Karpas-422 (cell line): ENCODE results near the gene SKOR1. TPM values are rescaled to one million over a fixed set of nuclear protein-coding genes. Genes with fewer than 3 reads are reported as not detected.

Source experiments
- DNase-seq: peaks from one replicate; pipeline ENCODE4 v3.0.0-alpha.2; 2015
- H2AFZ ChIP-seq: fragments of 200-600 bp; sonication (generic); 2 replicates; pipeline ENCODE4 v1.6.1; 2014; ENCODE audit warnings: antibody characterized with exemption, low read length, mixed read lengths
- H3K27ac ChIP-seq: fragments of 200-600 bp; sonication (generic); 2 replicates; pipeline ENCODE4 v1.5.1; 2014; ENCODE audit warnings: mild to moderate bottlenecking, low read length, moderate library complexity
- H3K27me3 ChIP-seq: fragments of 200-600 bp; sonication (generic); 2 replicates; pipeline ENCODE4 v1.6.1; 2014; ENCODE audit warnings: low read length, mixed read lengths
- H3K36me3 ChIP-seq: fragments of 200-600 bp; sonication (generic); 2 replicates; pipeline ENCODE4 v1.6.1; 2014; ENCODE audit warnings: low read length, mixed read lengths; ENCODE audit not compliant: insufficient read depth
- H3K4me1 ChIP-seq: fragments of 200-600 bp; sonication (generic); 2 replicates; pipeline ENCODE4 v1.6.1; 2014; ENCODE audit warnings: mild to moderate bottlenecking, low read length, mixed read lengths
- H3K4me2 ChIP-seq: fragments of 200-600 bp; sonication (generic); 2 replicates; pipeline ENCODE4 v1.6.1; 2014; ENCODE audit warnings: low read length, low read depth, mild to moderate bottlenecking; ENCODE audit not compliant: poor library complexity, severe bottlenecking
- H3K4me3 ChIP-seq: fragments of 200-600 bp; sonication (generic); 2 replicates; pipeline ENCODE4 v1.5.1; 2014; ENCODE audit warnings: mild to moderate bottlenecking, antibody characterized with exemption, low read length, mixed read lengths
- H3K79me2 ChIP-seq: fragments of 200-600 bp; sonication (generic); 2 replicates; pipeline ENCODE4 v1.6.1; 2014; ENCODE audit warnings: mild to moderate bottlenecking, low read length, mixed read lengths
- H3K9ac ChIP-seq: fragments of 200-600 bp; sonication (generic); 2 replicates; pipeline ENCODE4 v1.6.0; 2014; ENCODE audit warnings: low read length
- H3K9me2 ChIP-seq: fragments of 200-600 bp; sonication (generic), shearing (Covaris generic); replicated peaks from 2 replicates; pipeline ENCODE4 v1.6.0; 2014; ENCODE audit warnings: mild to moderate bottlenecking, low read length, moderate library complexity; ENCODE audit not compliant: insufficient read depth
- H3K9me3 ChIP-seq: fragments of 300-700, 200-600 bp; sonication (generic); 2 replicates; pipeline ENCODE4 v1.6.1; 2014; ENCODE audit warnings: low read length, mixed read lengths
- H4K20me1 ChIP-seq: fragments of 200-600 bp; sonication (generic); 2 replicates; pipeline ENCODE4 v1.6.1; 2014; ENCODE audit warnings: mild to moderate bottlenecking, antibody characterized with exemption, low read length, low read depth; ENCODE audit not compliant: insufficient read depth
- total RNA-seq: library from RNA; depleted of rRNA; stranded (reverse); fragments of >200 nt; shearing (Covaris generic); gene quantifications from 2 replicates; pipeline ENCODE4 v1.2.3, GENCODE V29; 2014; ENCODE audit warnings: low replicate concordance

SKOR1 gene
- total RNA-seq, 1 experiment from 2014 or later: 0.45 TPM

DNA sequence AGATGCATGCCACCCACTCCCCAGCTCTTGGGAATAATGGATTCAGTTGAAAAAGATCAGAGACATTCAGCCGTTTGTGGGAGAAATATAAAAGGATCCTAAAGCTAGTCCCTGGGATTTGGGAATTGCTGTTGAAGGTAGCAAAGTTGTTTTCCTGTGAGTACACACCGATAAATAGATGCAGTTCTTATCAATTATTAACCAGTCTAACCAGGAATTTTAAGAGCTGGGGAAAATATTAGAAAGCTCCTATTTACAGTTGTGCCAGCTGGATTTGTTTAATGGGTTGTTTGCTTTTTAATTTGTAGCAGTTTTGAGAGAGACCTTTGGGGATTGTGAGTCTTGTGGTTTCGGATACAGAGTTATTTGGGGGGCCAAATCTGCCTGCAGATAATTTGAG is 44.2 kb upstream of the SKOR1 start:
- no peak for DNase-seq
- H3K79me2 ChIP-seq: no peaks in the 10 kb centered on the region
- H3K9ac ChIP-seq: no peak overlapping the region
- H3K9me3 ChIP-seq: no peaks in the 10 kb centered on the region
- no peaks in the 10 kb centered on the region for H3K27me3 ChIP-seq
- no peaks in the 10 kb centered on the region for H3K36me3 ChIP-seq
- no peaks in the 10 kb centered on the region for H4K20me1 ChIP-seq
- no peak overlapping the region for H3K4me2 ChIP-seq
- no peaks in the 10 kb centered on the region for H3K9me2 ChIP-seq
- no peak overlapping the region for H3K4me3 ChIP-seq
- H3K4me1 ChIP-seq: peaks cover 50% of the 10 kb centered on the region
- H2AFZ ChIP-seq: no peak overlapping the region
- no peak overlapping the region for H3K27ac ChIP-seq

GRCh38 chr15:67781907-67782690 is 43.2 kb upstream of the SKOR1 start:
- Histone ChIP-seq H3K9ac (peak overlapping the region; percentile 39; the same call in 1 of the 2 replicates), H3K4me1 (peaks cover 50% of the 10 kb centered on the region), H3K36me3 (no peaks in the 10 kb centered on the region), H3K4me2 (peak overlapping the region; percentile 61), H3K9me2 (no peaks in the 10 kb centered on the region), H3K27me3 (no peaks in the 10 kb centered on the region), H3K79me2 (no peaks in the 10 kb centered on the region), H3K9me3 (no peaks in the 10 kb centered on the region), H3K4me3 (no peak overlapping the region), H3K27ac (peak overlapping the region; percentile 91), H2AFZ (no peak overlapping the region), H4K20me1 (no peaks in the 10 kb centered on the region)
- DNase-seq: peak; percentile 50

GRCh38 chr15:67782691-67782991 is 42.7 kb upstream of the SKOR1 start:
- no peaks in the 10 kb centered on the region for H3K9me2 ChIP-seq
- peak overlapping the region; percentile 91 for H3K27ac ChIP-seq
- H3K9ac ChIP-seq: peak overlapping the region; percentile 39
- no peaks in the 10 kb centered on the region for H3K9me3 ChIP-seq
- H4K20me1 ChIP-seq: no peaks in the 10 kb centered on the region
- no peak overlapping the region for H3K4me3 ChIP-seq
- no peaks in the 10 kb centered on the region for H3K36me3 ChIP-seq
- H2AFZ ChIP-seq: no peak overlapping the region
- peaks cover 50% of the 10 kb centered on the region for H3K4me1 ChIP-seq
- H3K79me2 ChIP-seq: no peaks in the 10 kb centered on the region
- H3K27me3 ChIP-seq: no peaks in the 10 kb centered on the region
- DNase-seq: no peak
- H3K4me2 ChIP-seq: peak overlapping the region; percentile 61

DNA sequence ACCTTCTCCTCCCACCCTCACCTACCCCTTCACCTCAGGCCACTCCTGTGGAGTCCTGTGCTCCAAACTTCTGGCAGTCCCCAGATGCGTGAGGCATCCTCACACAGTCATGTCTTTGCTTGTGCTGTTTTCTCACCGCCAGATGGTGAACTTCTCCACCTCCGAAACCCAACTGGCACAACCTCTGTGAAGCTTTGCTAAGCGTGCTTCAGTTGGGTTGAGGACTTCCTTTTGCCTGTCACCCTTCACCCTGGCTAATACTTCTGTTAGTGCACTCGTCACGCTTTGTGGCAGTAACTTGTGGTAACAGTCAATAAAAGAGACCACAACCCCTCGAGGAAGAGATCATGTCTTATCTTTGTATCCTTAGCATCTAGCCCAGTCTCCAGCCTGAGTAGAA is 42.0 kb upstream of the SKOR1 start:
- H3K79me2 ChIP-seq: no peaks in the 10 kb centered on the region
- H3K27me3 ChIP-seq: no peaks in the 10 kb centered on the region
- no peak overlapping the region for H2AFZ ChIP-seq
- peak overlapping the region; percentile 61 for H3K4me2 ChIP-seq
- peak overlapping the region; percentile 39; the same call in 1 of the 2 replicates for H3K9ac ChIP-seq
- no peaks in the 10 kb centered on the region for H3K36me3 ChIP-seq
- no peaks in the 10 kb centered on the region for H4K20me1 ChIP-seq
- peak overlapping the region; percentile 91 for H3K27ac ChIP-seq
- no peaks in the 10 kb centered on the region for H3K9me2 ChIP-seq
- DNase-seq: peak; percentile 88
- peaks cover 50% of the 10 kb centered on the region for H3K4me1 ChIP-seq
- peak overlapping the region; percentile 6; the same call in 1 of the 2 replicates for H3K4me3 ChIP-seq
- H3K9me3 ChIP-seq: no peaks in the 10 kb centered on the region

DNA sequence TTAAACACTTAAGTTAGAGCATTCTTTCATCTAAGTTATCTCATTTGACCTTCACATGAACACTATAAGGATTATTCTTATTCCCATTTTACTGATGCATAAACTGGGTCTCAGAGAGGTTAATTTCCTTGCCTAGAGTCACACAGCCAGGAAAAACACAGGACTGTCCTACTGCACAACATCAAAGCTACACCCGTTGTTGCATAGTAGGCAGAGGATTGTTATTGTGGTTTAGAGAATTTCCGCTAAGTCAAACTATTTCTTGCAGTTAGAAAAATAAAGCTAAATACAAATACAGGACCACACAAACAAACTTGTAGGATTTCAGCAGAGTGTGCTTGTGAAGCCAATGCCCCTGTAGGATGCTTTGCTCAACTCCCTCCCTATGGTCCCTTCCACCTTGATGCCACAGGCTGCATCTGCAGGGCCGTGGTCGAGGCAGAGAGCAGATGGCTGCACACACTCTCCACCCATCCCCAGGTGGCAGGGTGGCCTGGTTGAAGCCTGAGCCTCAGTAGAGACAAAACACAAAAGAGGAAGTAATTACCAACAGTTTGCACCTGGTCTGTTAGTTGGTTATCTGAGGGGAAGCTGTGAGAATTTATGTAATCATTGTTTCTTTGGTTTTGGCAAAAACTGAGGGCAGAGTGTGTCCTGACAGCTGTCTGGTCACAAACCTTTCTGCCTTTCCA is 41.1 kb upstream of the SKOR1 start:
- peak overlapping the region; percentile 10; the same call in 1 of the 2 replicates for H3K4me3 ChIP-seq
- peaks cover 50% of the 10 kb centered on the region for H3K4me1 ChIP-seq

GRCh38 chr15:67784856-67785430 is 40.4 kb upstream of the SKOR1 start:
- Histone ChIP-seq H3K27ac (peak overlapping the region; percentile 91), H3K9me2 (no peaks in the 10 kb centered on the region), H3K27me3 (no peaks in the 10 kb centered on the region), H3K36me3 (no peaks in the 10 kb centered on the region), H2AFZ (no peak overlapping the region), H3K9me3 (no peaks in the 10 kb centered on the region), H3K4me3 (peak overlapping the region; percentile 10; the same call in 1 of the 2 replicates), H3K79me2 (no peaks in the 10 kb centered on the region), H3K9ac (peak overlapping the region; percentile 33; the same call in 1 of the 2 replicates), H3K4me1 (peaks cover 50% of the 10 kb centered on the region), H3K4me2 (peak overlapping the region; percentile 61), H4K20me1 (no peaks in the 10 kb centered on the region)
- no peak for DNase-seq

More for the DNA sequence above, 41.1 kb upstream of the SKOR1 start:
- no peaks in the 10 kb centered on the region for H3K27me3 ChIP-seq
- peak overlapping the region; percentile 33 for H3K9ac ChIP-seq
- DNase-seq: peak; percentile 94
- H3K79me2 ChIP-seq: no peaks in the 10 kb centered on the region
- H3K36me3 ChIP-seq: no peaks in the 10 kb centered on the region
- no peak overlapping the region for H2AFZ ChIP-seq
- no peaks in the 10 kb centered on the region for H3K9me2 ChIP-seq
- peak overlapping the region; percentile 61 for H3K4me2 ChIP-seq
- no peaks in the 10 kb centered on the region for H4K20me1 ChIP-seq
- H3K27ac ChIP-seq: peak overlapping the region; percentile 91
- no peaks in the 10 kb centered on the region for H3K9me3 ChIP-seq

GRCh38 chr15:67785431-67785830 is 39.9 kb upstream of the SKOR1 start:
- no peak overlapping the region for H3K4me3 ChIP-seq
- no peaks in the 10 kb centered on the region for H3K36me3 ChIP-seq
- no peaks in the 10 kb centered on the region for H3K27me3 ChIP-seq
- H2AFZ ChIP-seq: no peak overlapping the region
- no peaks in the 10 kb centered on the region for H3K9me2 ChIP-seq
- no peaks in the 10 kb centered on the region for H4K20me1 ChIP-seq
- DNase-seq: no peak
- H3K4me2 ChIP-seq: no peak overlapping the region
- no peak overlapping the region for H3K9ac ChIP-seq
- peaks cover 50% of the 10 kb centered on the region for H3K4me1 ChIP-seq
- no peaks in the 10 kb centered on the region for H3K79me2 ChIP-seq
- no peak overlapping the region for H3K27ac ChIP-seq
- no peaks in the 10 kb centered on the region for H3K9me3 ChIP-seq

DNA sequence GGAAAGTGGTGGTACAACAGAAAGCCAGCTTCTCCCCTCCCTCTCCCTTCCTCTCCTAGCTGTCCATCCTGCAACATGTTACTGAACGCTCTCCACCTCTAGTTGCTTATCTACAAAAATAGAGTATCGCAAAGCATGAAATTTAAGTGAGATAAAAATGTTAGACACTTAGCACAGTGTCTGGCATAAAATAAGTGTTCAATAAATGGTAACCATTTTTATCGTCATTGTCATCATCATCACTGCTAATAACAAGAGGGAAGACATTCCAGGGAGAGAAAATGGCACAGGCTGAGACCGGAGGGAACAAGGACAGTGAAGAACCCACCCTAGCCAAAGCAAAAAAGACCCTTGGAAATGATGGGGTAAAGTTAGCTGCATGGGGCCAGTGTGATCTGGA is 38.7 kb upstream of the SKOR1 start:
- no peaks in the 10 kb centered on the region for H4K20me1 ChIP-seq
- no peak overlapping the region for H3K9ac ChIP-seq
- H3K27me3 ChIP-seq: no peaks in the 10 kb centered on the region
- H3K4me3 ChIP-seq: no peak overlapping the region
- no peak overlapping the region for H2AFZ ChIP-seq
- H3K36me3 ChIP-seq: no peaks in the 10 kb centered on the region
- peaks cover 40% of the 10 kb centered on the region for H3K4me1 ChIP-seq
- H3K9me2 ChIP-seq: no peaks in the 10 kb centered on the region
- DNase-seq: no peak
- H3K9me3 ChIP-seq: no peaks in the 10 kb centered on the region
- no peaks in the 10 kb centered on the region for H3K79me2 ChIP-seq
- H3K4me2 ChIP-seq: no peak overlapping the region
- H3K27ac ChIP-seq: no peak overlapping the region
